HG03175 (cell line): ENCODE data around the gene LSAMP.
A peak's percentile ranks its signal among the peaks of the same experiment; 100 is the strongest.
"Not testable (repeated sequence)": the region's sequence is repeated elsewhere in the genome, so short reads cannot be mapped to it uniquely, and the experiment has no call there.

ENCODE experiments used
- ATAC-seq: cut with Tn5 transposase; IDR thresholded peaks from one replicate; pipeline ENCODE4 v1.9.1; 2021; ENCODE audit warnings: mild to moderate bottlenecking, moderate library complexity; ENCODE audit not compliant: unreplicated experiment

Gene LSAMP

DNA sequence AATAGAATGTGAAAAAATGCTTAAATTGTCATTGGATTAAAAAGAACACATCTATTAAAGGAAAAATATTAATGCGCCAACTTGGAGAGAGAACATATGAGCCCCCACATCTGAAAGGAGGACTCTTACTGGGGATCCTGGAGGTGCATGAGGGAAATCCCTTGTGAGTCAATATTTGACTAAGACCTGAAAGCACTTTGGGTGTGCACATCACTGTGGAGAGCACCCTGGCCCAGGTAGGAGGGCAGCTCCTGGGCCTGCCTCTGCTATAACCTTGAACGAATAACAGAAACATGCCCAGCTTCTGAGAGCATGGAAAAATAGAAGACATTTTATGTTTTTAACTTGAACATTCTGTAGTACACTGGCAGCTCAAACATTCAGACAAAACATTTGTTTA is 622.2 kb downstream of the LSAMP start:
- ATAC-seq: no peak

DNA sequence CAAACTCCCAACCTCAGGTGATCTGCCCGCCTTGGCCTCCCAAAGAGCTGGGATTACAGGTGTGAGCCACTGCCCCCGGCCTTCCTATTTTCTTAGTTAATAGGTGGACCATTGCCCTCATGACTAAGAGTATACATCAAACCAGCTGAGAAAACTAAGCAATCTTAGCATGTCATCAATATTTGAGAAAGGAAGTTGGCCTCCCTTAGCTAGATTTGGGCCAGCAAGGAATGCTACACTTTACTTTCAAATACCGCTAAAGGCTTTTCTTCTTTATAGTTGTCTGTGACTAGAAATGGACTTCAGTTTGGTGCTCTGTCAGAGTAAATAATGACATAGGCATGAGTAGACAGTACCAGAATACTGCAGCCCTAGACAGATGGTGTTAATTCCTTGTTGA is 622.7 kb downstream of the LSAMP start:
- no peak for ATAC-seq

DNA sequence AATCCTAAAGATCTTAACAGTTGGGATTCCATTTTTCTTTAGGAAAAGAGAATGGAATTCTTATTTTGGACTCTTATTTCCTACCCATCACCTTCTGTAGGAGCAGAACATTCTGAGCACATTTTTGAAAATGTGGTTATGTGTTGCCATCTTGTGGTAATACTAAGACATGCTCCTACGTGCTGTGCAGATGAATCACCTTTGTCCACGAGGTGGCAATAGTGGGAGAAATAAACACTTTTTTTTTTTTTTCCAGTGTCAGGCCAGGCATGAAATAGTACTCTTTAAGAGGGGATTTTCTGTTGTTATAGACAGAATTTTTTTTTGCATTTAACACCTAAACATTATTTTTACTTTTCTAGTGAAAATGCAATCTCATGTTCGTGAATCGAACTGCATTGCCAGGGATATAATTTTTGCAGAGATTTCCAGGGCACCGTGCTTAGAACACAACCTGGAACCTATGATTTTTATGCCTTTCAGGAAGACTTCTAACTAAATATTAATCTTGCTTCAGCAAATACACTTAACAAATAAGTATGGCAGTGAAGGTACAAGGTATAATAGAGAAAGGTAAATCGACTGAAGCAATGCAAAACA is 625.4 kb downstream of the LSAMP start:
- peak; percentile 95 for ATAC-seq

DNA sequence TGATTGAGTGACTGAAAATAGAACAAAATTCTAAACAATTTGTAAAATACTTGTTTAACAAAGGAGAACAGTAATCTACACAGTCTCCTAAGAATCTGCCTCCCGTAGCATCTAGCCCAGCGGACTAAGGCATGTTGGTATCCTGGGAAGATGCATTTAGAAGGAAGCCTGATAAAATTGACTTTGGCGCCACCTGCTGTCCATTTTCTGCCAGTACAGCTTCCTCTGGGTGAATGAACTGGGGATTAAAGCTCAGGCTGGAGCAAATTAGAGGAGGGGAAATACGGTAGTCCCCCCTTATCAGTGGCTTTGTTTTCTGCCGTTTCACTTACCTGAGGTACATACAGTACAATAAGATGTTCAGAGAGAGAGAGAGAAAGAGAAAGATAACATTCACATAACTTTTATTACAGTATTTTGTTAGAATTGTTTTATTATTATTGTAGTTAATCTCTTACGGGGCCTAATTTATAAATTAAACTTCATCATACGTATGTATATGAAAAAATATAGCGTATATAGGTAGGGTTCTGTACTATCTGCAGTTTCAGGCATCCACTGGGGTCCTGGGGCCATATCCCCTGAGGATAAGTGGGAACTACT is 630.4 kb downstream of the LSAMP start:
- ATAC-seq: peak; percentile 62

DNA sequence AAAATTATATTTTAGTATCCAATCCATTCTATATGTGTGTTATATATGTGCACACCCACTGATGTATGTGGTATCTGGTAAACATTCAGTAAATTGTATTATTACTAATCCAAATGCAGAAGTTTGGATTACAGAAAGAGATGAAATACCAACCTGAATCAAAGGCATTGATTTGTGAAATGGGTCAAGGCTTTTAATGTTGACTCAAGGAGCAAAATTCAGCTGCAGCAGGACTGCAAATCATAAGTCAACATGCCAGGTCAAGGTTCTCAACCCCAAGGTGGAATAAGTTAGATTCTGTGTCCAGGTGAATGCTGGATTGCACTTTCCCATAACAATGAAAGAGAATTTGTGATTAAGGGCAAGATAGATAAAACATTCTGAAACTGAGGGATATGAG is 631.3 kb downstream of the LSAMP start:
- ATAC-seq: no peak

DNA sequence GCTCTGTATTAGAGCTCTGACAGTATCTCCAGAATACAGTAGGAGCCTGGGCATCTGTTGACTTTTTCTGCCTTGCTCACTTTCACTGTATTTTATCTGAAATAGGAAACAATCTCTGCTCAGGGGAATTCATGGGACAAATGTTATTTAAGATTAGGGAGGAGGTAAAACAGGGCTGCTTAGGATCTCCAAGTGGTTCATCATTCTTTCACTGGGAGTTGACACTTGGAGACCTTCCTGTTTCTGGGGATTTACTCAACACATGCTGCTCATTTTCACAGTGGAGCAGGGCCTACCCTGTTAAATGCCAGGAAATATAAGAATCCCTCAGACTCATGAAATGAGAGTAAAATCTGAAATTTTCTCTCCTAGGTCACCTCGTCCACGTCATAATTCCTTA is 636.5 kb downstream of the LSAMP start:
- ATAC-seq: no peak

DNA sequence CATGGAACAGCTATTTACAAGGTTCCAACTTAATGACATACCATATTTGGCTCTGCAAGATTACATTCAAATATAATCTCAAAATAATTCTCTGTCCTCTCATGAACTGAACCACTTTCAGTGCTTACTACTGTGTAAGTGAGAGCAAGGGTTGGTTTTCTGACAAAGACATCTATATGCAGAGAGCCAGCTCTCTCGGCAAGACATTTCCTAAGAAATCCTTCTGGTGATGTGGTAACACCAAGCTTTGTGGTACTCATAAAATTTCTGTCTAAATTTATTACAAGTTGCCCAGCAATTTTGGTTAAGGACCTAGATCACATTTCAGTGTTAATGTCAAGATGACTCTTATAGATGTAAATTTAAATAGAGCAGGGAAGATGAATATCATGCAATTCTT is 637.0 kb downstream of the LSAMP start:
- no peak for ATAC-seq

DNA sequence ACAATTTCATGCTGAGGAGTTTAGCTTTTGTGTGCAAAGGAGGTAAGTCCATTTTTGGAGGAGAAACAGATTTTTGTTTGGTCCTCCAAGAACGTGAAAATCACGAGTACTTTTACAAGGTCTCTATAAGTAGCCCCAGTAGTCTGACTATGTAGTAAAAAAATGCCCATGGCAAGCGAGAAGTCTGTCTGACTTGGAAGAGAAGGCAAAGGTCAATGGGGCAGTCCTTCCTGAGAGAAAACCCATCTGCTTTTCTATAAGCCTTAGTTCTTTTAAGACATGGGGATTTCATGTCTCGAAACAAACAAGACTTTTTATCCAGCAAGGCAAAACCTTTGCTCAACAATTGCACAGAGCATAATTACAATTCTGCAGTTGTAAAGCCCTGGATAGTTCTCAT is 638.8 kb downstream of the LSAMP start:
- no peak for ATAC-seq

DNA sequence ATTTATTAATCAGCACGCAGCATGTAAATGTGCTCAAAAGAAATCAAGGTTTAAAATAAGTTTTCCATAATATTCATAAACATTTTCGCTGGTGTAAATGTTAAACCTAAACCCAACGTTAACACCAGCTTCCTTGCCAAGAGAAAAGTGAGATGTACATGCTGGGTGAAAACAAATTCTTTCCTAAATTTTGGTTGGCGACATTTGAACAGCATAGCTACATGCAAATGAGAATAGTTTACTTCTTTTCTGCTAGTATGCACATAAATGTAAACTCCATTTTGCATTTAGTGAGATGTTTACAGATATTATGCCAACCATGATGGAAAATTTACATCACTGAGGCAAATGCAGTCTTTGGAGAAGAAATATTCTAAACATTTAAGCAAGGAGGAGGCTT is 639.8 kb downstream of the LSAMP start:
- no peak for ATAC-seq

DNA sequence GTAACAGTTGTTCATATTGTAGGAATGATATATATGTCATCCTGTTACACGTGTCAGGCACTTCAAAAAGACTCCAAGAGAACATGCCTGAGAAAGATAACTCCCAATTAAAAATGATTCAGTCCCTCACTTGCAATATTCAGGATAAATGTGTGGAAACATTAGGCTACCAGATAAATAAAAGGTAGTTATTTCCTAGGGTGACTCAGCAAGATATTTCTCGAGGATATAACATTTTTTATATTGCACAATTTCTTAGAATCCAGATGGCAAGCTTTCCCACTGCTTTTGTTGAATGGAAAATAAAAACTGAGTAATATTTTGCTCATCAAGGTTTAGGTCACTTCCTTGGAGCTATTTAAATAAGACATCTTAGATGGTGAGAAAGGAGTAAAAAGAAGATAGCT is 640.6 kb downstream of the LSAMP start:
- no peak for ATAC-seq

DNA sequence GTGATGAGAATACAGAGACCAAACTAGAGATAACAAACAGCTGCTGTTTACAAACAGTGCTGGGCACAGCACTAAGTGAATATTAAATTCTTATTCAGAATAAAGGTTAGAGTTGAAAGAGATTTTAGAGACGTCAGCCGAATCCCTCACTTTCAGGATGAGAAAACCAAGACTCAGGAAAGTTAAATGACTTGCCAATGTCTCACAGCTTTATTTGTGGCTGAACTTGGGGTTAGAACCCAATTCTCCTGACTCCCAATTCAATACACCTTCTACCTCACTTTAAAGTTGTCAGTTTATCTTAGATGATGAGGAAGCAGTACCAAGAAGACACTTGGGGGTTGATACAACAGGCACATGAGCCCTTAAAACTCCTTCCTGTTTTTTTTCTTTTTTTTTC is 641.1 kb downstream of the LSAMP start:
- no peak for ATAC-seq

DNA sequence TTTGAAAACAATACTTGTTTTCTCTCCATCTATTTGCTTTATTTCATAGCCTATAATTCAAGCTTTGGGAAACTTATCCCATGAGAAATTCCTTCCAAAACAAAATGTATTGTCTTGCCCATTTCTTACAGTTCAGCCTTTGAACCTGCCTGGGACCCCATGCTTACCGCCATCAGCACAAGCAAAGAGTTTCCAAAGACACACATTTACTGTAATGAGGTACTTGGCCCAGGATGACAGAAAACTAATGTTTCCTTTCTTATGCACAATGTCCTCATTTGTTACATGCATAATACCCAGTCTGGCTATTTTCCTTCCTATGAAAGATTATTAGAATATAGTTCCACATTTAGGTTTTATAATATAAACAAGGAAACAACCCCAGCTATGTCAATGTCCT is 641.6 kb downstream of the LSAMP start:
- ATAC-seq: no peak

DNA sequence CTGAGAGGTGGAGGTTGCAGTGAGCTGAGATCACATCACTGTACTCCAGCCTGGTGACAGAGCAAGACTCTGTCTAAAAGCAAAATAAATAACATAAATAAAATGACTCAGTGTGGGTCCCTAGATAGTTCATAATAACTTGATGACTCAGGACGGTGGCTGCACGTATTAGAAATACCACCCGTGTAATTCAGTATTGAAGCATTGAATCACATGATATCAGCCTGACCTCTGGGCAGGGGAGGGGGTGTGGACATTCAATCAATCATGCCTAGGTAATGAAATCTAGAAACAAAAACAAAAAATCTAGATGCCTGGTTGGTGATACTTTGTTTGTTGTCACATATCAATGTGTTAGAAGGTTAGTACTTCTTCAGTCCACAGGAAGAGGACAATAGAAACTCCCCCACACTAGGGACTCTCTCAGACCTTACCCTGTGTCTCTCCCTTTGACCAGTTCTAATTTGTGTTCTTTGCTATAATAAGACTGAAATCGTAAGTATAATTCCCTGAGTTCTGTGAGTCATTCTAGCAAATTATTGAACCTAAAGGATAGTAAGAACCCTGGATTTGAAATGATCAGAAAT is 644.7 kb downstream of the LSAMP start:
- no peak for ATAC-seq

DNA sequence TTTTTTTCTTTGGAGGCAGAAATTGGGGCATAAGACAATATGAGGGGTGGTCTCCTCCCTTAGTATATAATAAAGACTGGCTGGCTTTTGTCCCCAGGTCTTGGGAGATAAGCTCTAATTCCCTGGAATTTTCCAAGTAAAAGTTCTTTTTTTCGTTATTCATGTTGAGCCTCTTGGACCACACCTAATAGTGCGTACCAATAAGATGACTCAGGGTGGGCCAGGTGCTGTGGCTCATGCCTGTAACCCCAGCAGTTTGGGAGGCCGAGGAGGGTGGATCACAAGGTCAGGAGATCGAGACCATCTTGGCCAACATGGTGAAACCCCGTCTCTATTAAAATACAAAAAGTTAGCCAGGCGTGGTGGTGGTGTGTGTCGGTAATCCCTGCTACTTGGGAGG is 645.2 kb downstream of the LSAMP start:
- not testable (repeated sequence) for ATAC-seq

DNA sequence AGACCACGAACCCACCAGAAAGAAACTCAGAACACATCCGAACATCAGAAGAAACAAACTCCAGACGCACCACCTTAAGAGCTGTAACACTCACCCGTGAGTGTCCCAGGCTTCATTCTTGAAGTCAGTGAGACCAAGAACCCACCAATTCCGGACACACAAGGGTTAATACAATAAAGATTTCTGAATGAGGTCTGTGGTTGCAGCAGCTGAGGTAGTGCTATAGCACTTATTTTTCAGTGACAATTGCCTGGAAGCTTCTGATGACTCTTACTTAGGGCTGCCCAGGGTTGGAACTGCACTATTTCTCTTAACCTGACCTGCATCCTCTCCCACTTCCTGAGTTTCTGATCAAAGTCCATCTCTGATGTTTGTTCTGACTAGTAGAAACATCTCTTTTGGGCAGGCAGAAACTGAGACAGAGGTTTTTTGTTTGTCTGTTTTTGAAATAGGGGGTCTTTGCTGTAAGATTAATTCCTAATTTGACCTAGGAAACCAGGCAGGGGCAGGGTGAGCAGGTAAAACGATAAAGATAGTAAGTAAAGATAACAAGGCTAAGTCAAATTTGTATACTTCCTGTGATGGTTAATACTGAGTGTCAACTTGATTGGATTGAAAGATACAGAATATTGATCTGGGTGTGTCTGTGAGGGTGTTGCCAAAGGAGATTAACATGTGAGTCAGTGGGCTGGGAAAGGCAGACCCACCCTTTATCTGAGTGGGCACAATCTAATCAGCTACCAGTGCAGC is 652.9 kb downstream of the LSAMP start:
- ATAC-seq: peak; percentile 96

DNA sequence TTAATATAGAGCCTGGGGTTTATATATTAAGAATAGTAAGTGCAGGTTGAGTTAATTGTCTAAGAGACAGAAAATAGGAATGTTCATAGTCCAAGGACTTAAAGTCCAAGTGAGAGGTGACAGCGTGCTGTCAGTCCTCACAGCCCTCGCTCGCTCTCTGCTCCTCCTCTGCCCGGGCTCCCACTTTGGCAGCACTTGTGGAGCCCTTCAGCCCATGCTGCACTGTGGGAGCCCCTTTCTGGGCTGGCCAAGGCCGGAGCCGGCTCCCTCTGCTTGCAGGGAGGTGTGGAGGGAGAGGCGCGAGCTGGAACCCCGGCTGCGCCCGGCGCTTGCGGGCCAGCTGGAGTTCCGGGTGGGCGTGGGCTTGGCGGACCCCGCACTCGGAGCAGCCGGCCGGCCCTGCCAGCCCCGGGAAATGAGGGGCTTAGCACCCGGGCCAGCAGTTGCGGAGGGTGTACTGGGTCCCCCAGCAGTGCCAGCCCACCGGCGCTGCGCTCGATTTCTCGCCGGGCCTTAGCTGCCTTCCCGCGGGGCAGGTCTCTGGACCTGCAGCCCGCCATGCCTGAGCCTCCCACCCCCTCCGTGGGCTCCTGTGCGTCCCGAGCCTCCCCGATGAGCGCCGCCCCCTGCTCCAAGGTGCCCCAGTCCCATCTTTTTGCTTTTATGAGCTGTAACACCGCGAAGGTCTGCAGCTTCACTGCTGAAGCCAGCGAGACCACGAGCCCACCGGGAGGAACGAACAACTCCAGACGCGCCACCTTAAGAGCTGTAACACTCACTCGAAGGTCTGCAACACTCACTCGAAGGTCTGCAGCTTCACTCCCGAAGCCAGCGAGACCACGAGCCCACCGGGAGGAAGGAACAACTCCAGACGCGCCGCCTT is 653.8 kb downstream of the LSAMP start:
- not testable (repeated sequence) for ATAC-seq

DNA sequence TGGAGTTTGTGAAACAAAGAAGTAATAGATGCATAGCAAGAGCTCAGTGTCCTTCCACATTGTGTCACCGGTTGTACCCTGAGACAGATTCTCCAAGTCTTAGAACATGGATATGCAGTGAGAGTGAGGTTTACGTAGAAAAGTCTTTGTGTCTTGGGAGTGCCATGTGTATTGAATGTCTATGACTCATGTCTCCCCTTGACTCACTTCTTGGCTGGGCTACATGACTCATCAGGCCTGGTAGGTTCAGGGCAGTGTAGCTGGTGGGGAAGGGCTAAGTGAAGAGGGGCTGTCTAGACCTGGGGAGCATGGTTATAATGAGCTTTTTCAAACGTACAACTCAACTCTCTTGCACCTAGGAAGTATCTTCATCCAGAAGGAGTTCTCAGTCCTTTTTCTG is 654.5 kb downstream of the LSAMP start:
- ATAC-seq: no peak

DNA sequence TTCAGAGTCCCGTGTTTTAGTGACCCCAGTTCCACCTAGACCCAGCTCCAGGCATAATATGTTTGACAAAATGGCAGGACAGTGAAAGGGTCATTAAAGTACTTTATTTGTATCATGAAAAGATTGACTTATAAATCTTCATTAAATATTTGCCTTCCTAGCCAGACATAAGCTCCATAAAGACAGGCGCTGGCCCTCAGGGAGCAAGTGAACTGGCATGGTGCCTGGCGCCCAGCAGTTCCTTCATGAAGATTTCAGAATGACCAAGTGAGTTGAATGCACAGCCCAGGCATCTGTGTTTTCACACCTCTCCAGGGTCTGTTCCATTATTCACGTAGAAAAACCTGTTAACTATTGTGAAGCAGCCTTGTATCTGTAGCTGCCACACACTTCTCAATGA is 655.8 kb downstream of the LSAMP start:
- ATAC-seq: no peak

DNA sequence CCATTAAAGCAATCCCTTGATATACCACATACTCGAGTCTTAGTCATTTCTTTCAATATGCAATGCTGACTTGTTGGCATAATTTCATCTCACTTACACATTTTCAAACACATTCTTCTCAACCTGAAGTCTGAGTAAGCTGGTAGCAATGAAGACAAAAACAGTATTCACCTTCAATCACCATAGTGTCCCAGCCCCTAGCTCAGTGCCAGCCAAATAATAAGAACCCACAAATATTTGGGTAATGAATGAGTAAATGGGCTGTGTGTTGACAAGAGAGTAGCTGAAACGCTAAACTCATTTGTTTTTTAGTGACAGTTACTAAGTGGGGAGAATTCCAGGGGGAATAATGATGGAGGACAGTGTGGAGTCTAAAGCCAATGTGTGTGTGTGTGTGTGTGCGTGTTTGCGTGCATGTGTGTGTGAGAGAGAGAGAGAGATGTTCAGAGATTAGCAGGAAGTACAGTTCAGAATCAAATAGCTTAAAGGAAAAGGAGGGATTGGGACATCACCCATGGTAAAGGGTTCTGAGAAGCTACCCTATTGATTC is 656.3 kb downstream of the LSAMP start:
- no peak for ATAC-seq

DNA sequence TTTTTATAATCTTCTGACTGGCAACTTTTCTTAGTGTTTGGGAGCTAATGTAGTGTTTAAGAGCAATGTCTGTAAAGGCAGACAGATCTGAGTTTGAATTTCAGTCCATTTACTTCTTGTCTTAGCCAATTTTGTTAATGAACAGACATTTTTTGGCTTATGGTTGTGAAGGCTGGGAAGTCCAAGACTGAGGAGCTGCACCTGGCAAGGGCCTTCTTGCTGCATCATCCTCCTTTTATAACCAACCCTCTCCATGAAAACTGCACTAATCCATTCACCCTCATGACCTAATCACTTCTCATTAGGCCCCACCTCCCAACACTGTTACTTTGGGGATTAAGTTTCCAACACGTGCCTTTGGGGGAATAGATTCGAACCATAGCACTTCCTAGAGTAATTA is 657.5 kb downstream of the LSAMP start:
- no peak for ATAC-seq

DNA sequence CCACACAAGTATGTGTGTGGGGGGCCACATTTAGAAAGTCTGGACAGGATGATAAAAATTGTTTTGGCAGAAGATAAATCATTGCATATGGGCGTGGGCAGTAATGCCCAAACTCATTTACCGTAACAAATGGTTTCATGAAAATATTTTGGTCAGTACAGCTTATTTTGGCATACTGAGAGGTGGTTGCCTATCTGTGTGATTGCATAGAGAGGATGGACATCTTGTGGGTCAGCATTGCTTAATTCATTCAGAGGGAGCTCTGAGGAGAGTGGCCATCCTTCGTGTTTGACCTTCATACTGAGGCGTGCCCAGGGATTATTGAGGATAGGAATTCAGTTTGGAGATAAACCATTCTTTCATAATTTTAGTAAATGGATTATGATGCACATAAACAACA is 659.5 kb downstream of the LSAMP start:
- ATAC-seq: no peak
